Measurements from ENCODE around the gene SNRPD1. TPM values are rescaled to one million over a fixed set of nuclear protein-coding genes. Genes with fewer than 3 reads are reported as not detected.

The SNRPD1 gene
- total RNA-seq = 34.0 and 35.1 TPM in 2 replicates

DNA sequence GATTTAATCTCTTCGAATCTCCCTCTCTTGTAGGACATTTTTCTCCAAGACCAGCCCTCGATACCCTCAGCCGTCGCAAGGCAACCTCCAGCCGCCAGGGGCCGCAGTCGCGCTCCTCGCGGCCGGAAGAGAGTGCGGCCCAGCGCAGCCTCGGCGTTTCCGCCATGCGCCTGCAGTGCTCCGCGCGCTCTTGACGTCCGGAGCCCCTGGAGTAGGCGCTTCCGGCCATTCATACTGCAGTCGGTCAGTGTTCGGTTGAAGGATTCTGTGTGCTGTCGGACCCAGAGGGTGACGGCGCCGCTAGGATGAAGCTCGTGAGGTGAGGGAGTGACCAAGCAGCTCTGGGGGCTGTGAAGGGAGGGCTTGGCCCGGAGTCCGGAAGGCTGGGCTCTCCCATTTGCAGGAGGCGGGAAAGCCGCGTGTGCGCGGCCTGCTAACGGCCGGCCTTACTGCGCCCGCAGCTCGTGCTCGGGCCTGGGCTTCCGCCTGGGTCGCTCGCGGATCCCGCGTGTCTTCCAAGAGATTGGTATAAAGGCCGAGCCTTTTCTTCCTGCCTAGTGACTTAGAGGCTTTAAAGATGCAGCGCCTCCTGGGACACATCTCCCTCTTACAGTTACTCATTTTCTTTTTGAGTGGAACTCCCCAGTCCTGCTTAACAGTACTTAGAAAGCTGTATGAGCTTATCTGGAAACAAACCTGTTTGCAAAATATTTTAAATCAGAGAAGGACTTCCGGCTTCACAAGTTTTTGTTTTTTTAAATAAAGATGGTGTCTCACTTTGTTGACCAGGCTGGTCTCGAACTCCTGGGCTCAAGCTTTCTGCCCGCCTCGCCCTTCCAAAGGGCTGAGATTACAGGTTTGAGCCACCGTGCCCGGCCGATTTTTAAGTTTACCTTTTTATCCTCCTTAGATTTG, at the start of gene SNRPD1:
Gene SNRPD1 (plus strand): TSS at position 190 of the 915 bp plus-strand sequence. CDS start 116 bp downstream, at position 306.

DNA sequence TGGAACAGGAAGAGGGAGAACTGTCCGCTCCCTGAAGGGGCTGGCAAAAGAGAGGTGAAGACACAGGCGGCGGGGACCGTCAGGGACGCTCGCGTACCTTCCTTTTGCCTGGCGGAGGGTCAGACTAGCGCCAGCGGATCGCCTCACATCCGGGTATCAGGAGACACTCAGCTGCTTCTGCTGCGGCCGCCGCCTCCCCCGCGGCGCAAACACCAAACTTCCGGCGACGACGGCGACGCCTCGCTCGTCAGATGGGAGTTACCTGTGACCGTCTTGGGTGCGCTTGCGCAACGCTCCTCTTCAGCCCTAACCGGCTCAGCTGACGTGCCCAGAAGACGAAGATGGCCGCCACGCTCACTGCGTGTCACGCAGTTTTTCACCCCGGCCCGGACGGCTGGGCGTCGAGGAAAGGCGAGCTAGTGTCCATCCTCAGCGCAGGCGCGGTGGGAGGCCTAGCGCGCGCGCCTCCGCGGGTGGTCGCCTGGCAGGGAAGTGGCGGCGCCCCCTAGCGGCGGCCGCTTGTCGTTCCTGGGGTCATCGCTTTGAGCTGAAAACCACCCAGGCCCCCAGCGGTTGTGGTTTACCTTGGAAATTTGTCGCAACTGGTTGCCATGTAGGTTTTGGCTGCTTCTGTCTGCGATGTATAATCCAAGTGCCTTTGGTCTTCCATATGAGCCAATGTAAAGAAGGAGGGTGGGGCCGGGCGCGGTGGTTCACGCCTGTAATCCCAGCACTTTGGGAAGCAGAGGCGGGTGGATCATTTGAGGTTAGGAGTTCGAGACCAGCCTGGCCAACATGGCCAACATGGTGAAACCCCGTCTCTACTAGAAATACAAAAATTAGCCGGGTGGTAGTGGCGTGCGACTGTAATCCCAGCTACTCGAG, 11.3 kb upstream of the SNRPD1 start, which contains the start of gene ESCO1:
Gene ESCO1 (minus strand): TSS at position 179 of the 885 bp plus-strand sequence. CDS start 25,861 bp downstream, outside the sequence.

Other genes starting within 250 kb of the SNRPD1 start
- 9.6 and 12.4 TPM in 2 replicates for gene ESCO1, start 11.6 kb upstream of the SNRPD1 start, total RNA-seq
- gene ABHD3, start 92.5 kb downstream of the SNRPD1 start, total RNA-seq = 4.5 and 6.8 TPM in 2 replicates
- 63.0 and 64.5 TPM in 2 replicates for gene MIB1, start 128.5 kb downstream of the SNRPD1 start, total RNA-seq

All from endothelial cell of coronary artery (primary cell).